KMS-11 (cell line): ENCODE results near the gene PTPN20.

ENCODE experiments used
- H2AFZ ChIP-seq: fragments of 200-600 bp; sonication (generic); 2 replicates; pipeline ENCODE4 v1.6.1; 2016; ENCODE audit warnings: antibody characterized with exemption, mixed run types, low read depth
- H3K27ac ChIP-seq: fragments of 200-600 bp; sonication (generic); 2 replicates; pipeline ENCODE4 v1.6.1; 2016; ENCODE audit warnings: mild to moderate bottlenecking, mixed run types
- H3K27me3 ChIP-seq: fragments of 200-600 bp; sonication (generic); 2 replicates; pipeline ENCODE4 v1.6.1; 2017; ENCODE audit warnings: mild to moderate bottlenecking, low read depth, mixed run types, moderate library complexity; ENCODE audit not compliant: insufficient read depth
- H3K36me3 ChIP-seq: fragments of 200-600 bp; sonication (generic); 2 replicates; pipeline ENCODE4 v1.6.1; 2017; ENCODE audit warnings: mild to moderate bottlenecking, mixed run types; ENCODE audit not compliant: insufficient read depth
- H3K4me1 ChIP-seq: fragments of 200-600 bp; sonication (generic); 2 replicates; pipeline ENCODE4 v1.6.1; 2016; ENCODE audit warnings: mild to moderate bottlenecking, low read depth, mixed run types; ENCODE audit not compliant: poor library complexity, severe bottlenecking
- H3K4me2 ChIP-seq: fragments of 200-600 bp; sonication (generic); 2 replicates; pipeline ENCODE4 v1.7.0; 2016; ENCODE audit warnings: mild to moderate bottlenecking, mixed run types
- H3K4me3 ChIP-seq: fragments of 200-600 bp; sonication (generic); IDR thresholded peaks from 2 replicates; pipeline ENCODE4 v1.6.1; 2017; ENCODE audit warnings: low read depth, low read length, mixed read lengths; ENCODE audit not compliant: insufficient read depth
- H3K79me2 ChIP-seq: fragments of 200-600 bp; sonication (generic); 2 replicates; pipeline ENCODE4 v1.6.1; 2016; ENCODE audit warnings: low read depth, mixed run types; ENCODE audit not compliant: insufficient read depth
- H3K9ac ChIP-seq: fragments of 200-600 bp; sonication (generic); 2 replicates; pipeline ENCODE4 v1.6.1; 2016; ENCODE audit warnings: mild to moderate bottlenecking, mixed run types
- H4K20me1 ChIP-seq: fragments of 200-600 bp; sonication (generic); 2 replicates; pipeline ENCODE4 v1.6.1; 2016; ENCODE audit warnings: mild to moderate bottlenecking, mixed run types; ENCODE audit not compliant: insufficient read depth
- TF ChIP-seq, protein P1 (sequence below): fragments of 200-600 bp; sonication (generic); conservative IDR thresholded peaks from 2 replicates; pipeline ENCODE4 v1.6.1; 2017; ENCODE audit warnings: low read depth, mild to moderate bottlenecking, antibody characterized with exemption, low read length, moderate library complexity, mixed read lengths

The PTPN20 gene

DNA sequence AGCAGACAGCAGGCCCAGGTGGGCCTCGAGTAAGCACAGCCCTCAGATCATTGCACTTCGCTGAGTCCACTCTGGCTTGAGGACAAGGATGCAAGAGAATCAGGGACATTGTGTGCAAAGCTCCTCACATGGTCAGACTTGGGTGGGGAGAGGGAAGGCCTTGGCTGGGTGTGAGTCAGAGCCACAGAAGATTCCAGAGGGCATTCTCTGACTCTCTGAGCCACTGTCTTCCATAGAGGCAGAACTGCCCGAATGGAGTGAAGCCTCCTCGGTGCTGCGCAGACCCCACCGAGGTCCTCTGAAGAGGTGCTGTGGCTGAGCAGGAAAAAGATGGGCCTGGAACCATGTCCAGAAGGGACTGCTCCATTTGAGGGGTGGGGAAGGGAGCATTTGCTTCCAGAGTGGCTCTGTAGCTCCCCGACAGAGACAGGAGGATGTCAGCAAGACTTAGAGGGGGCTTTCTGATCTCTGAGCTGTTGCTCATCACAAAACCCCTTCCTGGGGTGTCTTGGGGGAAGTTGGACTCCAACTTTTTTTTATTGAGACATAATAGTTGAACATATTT is 120.8 kb downstream of the PTPN20 start:
- H3K4me3 ChIP-seq = no peak overlapping the region
- H3K36me3 ChIP-seq = no peaks in the 10 kb centered on the region
- no peaks in the 10 kb centered on the region for H4K20me1 ChIP-seq
- no peak overlapping the region for H3K4me2 ChIP-seq
- H3K9ac ChIP-seq = no peak overlapping the region
- TF ChIP-seq, protein P1, sequence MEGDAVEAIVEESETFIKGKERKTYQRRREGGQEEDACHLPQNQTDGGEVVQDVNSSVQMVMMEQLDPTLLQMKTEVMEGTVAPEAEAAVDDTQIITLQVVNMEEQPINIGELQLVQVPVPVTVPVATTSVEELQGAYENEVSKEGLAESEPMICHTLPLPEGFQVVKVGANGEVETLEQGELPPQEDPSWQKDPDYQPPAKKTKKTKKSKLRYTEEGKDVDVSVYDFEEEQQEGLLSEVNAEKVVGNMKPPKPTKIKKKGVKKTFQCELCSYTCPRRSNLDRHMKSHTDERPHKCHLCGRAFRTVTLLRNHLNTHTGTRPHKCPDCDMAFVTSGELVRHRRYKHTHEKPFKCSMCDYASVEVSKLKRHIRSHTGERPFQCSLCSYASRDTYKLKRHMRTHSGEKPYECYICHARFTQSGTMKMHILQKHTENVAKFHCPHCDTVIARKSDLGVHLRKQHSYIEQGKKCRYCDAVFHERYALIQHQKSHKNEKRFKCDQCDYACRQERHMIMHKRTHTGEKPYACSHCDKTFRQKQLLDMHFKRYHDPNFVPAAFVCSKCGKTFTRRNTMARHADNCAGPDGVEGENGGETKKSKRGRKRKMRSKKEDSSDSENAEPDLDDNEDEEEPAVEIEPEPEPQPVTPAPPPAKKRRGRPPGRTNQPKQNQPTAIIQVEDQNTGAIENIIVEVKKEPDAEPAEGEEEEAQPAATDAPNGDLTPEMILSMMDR = no peak
- no peaks in the 10 kb centered on the region for H3K27me3 ChIP-seq
- no peaks in the 10 kb centered on the region for H3K79me2 ChIP-seq
- no peak overlapping the region for H2AFZ ChIP-seq
- H3K27ac ChIP-seq = no peak overlapping the region
- no peaks in the 10 kb centered on the region for H3K4me1 ChIP-seq

DNA sequence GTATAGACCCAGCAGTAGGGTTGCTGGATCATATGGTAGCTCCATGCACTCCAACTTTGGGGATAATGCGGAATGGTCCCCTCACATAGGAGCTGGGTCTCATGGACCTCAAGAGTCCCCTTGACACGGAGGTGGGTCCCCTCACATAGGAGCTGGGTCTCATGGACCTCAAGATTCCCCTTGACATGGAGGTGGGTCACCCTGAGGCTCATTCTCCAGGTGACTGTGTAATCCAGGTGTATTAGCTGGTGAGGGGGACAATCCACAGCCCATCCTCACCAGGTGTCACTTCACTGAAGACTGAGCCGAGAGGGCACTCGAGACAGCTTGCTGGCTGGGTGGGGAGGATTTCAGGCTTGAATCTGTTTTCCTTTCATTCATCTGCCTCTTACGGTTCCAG is 121.9 kb downstream of the PTPN20 start:
- Histone ChIP-seq H3K9ac (no peak overlapping the region), H3K27me3 (no peaks in the 10 kb centered on the region), H3K36me3 (no peaks in the 10 kb centered on the region), H4K20me1 (no peaks in the 10 kb centered on the region), H3K27ac (no peak overlapping the region), H3K4me1 (no peaks in the 10 kb centered on the region), H2AFZ (no peak overlapping the region), H3K4me3 (no peak overlapping the region), H3K4me2 (no peak overlapping the region), H3K79me2 (no peaks in the 10 kb centered on the region)
- TF ChIP-seq, protein P1 = no peak

DNA sequence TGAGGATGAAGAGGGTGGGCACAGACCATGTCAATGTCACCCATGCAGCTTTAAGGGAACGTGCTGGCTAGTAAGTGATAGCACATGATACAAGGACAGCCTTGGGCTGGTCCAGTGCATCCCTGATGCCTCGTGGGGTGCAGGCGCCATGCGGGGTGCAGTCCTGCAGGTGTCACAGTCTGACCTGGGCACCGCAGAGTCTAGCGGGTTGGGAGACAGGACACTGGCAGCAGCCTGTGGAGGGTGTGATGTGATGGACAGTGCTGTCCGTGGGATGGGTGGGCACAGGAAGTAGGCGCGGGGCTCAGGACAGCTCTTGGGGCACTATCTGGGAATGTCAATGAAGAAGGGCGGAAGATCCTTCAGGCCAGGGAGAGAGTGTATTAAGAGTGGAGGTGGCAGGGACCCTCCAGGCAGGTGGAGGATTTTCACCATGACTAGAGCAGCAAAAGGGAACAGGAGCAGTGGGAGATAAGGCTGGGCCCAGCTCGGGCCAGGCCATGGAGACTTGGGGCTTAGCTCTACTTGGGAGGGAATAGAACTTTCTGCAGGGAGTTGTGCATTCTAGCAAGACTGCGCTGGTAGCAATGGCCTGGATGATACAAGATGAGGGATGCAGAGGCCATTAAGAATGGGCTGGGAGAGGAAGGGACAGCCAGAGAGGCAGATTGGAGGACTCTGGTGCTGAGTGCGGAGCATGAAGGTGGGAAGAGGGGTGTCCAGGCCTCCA is 122.5 kb downstream of the PTPN20 start:
- Histone ChIP-seq H2AFZ (no peak overlapping the region), H3K9ac (no peak overlapping the region)

DNA sequence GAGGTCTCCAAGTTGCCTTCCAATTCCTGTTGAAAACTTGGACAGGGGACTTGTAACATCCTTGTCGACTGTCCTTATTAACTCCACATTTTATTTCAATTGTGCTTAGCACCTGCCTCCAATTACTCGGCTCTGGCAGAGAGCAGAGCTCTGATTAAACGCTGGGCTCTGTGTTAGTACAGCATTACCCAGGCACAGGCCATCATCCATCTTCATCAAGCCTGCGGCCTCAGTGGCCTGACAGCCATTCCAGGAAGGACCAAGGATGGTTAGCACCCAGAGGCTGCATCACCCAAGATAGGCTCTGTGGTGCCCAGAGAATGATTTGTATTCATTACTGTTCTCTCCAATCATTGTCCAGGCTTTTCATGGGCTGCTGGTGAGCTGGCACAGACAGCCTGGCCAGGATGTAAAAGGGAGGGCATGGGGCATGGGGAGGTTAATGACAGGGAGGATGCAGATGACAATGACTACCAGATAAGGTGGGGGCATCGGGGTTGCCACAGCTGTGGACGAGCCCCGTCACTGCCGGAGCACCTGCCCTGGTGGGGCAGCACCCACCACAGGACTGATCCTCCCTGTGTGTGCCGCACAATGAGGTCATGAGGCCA is 123.3 kb downstream of the PTPN20 start:
- H3K36me3 ChIP-seq = no peaks in the 10 kb centered on the region
- H3K9ac ChIP-seq = no peak overlapping the region
- no peak overlapping the region for H3K27ac ChIP-seq
- no peaks in the 10 kb centered on the region for H4K20me1 ChIP-seq
- no peaks in the 10 kb centered on the region for H3K4me1 ChIP-seq
- TF ChIP-seq, protein P1 = no peak
- H3K4me3 ChIP-seq = no peak overlapping the region
- no peaks in the 10 kb centered on the region for H3K27me3 ChIP-seq
- H2AFZ ChIP-seq = no peak overlapping the region
- no peak overlapping the region for H3K4me2 ChIP-seq
- H3K79me2 ChIP-seq = no peaks in the 10 kb centered on the region

More for the DNA sequence above, 122.5 kb downstream of the PTPN20 start:
- H3K79me2 ChIP-seq = no peaks in the 10 kb centered on the region
- no peaks in the 10 kb centered on the region for H3K4me1 ChIP-seq
- H4K20me1 ChIP-seq = no peaks in the 10 kb centered on the region
- H3K4me2 ChIP-seq = no peak overlapping the region
- TF ChIP-seq, protein P1 = no peak
- H3K36me3 ChIP-seq = no peaks in the 10 kb centered on the region
- H3K27me3 ChIP-seq = no peaks in the 10 kb centered on the region
- no peak overlapping the region for H3K4me3 ChIP-seq
- H3K27ac ChIP-seq = no peak overlapping the region
